A673 (cell line): Measurements from ENCODE around the gene GPR26. TPM values are rescaled to one million over a fixed set of nuclear protein-coding genes. Genes with fewer than 3 reads are reported as not detected.

Source experiments
- BruUV-seq: library from RNA; stranded (reverse); fragments of 400-500 nt; replicated peaks from 2 replicates; lab custom pipeline; 2021; lab: Mats Ljungman, UMichigan
- CTCF ChIA-PET: fragments of 300-600 bp; sonication (Branson Sonifier 250); formaldehyde crosslinking; loops from one replicate; lab custom pipeline; 2022; ENCODE audit warnings: antibody characterized with exemption; lab: Charles Lee
- POLR2A ChIA-PET: fragments of 300-600 bp; sonication (Branson Sonifier 250); formaldehyde crosslinking; loops from one replicate; lab custom pipeline; 2022; ENCODE audit warnings: antibody characterized with exemption; ENCODE audit not compliant: low non-redundant PET; lab: Charles Lee
- DNase-seq: peaks from one replicate; pipeline ENCODE4 v3.0.0-alpha.2; 2015; ENCODE audit warnings: low spot score
- H3K27ac ChIP-seq: fragments of 200-600 bp; sonication (generic); 2 replicates; pipeline ENCODE4 v1.5.1; 2016; ENCODE audit warnings: mixed run types, low read depth, mild to moderate bottlenecking, mixed read lengths, antibody characterized with exemption, low read length; ENCODE audit not compliant: poor library complexity, severe bottlenecking
- H3K27me3 ChIP-seq: fragments of 200-600 bp; sonication (generic); replicated peaks from 2 replicates; pipeline ENCODE4 v1.6.1; 2017; ENCODE audit warnings: mixed run types, low read depth, mild to moderate bottlenecking, mixed read lengths, antibody characterized with exemption, low read length; ENCODE audit not compliant: insufficient read depth, poor library complexity
- H3K36me3 ChIP-seq: fragments of 200-600 bp; sonication (generic); 2 replicates; pipeline ENCODE4 v1.6.1; 2016; ENCODE audit warnings: mixed run types, mild to moderate bottlenecking, mixed read lengths, antibody characterized with exemption, low read length; ENCODE audit not compliant: insufficient read depth, poor library complexity, severe bottlenecking
- H3K4me1 ChIP-seq: fragments of 200-600 bp; sonication (generic); 2 replicates; pipeline ENCODE4 v1.6.1; 2017; ENCODE audit warnings: mixed run types, mild to moderate bottlenecking, mixed read lengths, antibody characterized with exemption, low read length; ENCODE audit not compliant: insufficient read depth, poor library complexity, severe bottlenecking
- H3K4me3 ChIP-seq: fragments of 200-600 bp; sonication (generic); 2 replicates; pipeline ENCODE4 v1.5.1; 2016; ENCODE audit warnings: low read depth, mixed run types, mild to moderate bottlenecking, mixed read lengths, low read length; ENCODE audit not compliant: poor library complexity, severe bottlenecking
- H3K9me3 ChIP-seq: fragments of 200-600 bp; sonication (generic); 2 replicates; pipeline ENCODE4 v1.6.1; 2016; ENCODE audit warnings: mixed run types, low read depth, mild to moderate bottlenecking, mixed read lengths, antibody characterized with exemption, low read length; ENCODE audit not compliant: poor library complexity, severe bottlenecking
- EZH2 ChIP-seq: fragments of 200-600 bp; sonication (generic); IDR thresholded peaks from 2 replicates; pipeline ENCODE4 v1.6.1; 2017; ENCODE audit warnings: borderline replicate concordance, low read depth, mild to moderate bottlenecking, mixed read lengths, antibody characterized with exemption, low read length; ENCODE audit not compliant: poor library complexity, severe bottlenecking
- intact Hi-C: fragments of 100-400 bp; cut with micrococcal nuclease; formaldehyde crosslinking; loops from one replicate; pipeline ENCODE4 v1.10.0; 2022; ENCODE audit not compliant: unreplicated experiment
- total RNA-seq: library from RNA; stranded (reverse); gene quantifications from 2 replicates; pipeline ENCODE4 v1.2.3, GENCODE V29; 2021
- TF ChIP-seq, protein P1 (sequence below): fragments of 300-800, 200-600 bp; sonication (generic); conservative IDR thresholded peaks from 2 replicates; pipeline ENCODE4 v1.5.1; 2017; ENCODE audit warnings: low read depth, mild to moderate bottlenecking, antibody characterized with exemption, low read length, moderate library complexity, mixed read lengths

The GPR26 gene
- total RNA-seq, 1 experiment from 2014 or later = not detected

DNA sequence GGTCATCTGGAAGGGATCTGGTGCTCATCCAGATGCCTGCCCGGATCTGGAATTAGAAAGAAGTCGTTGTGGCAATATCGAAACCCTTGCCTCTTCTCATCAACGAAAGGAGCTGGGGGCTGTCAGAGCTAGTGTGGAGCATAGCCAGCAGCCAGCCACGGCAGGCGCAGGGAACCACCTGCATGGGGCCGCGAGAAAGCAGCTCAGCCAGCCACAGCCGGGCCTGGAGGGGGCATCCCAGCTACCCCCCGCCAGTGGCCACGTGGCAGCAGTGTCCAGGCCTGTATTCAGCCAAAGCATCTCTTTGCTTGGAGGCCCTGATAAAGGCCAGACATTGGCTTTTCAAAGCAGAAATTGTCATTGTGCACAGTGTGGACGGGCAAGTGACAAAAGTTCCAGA is 19.1 kb downstream of the GPR26 start:
- no TSS peak for BruUV-seq
- POLR2A ChIA-PET = no interaction called here
- no peak overlapping the region for H3K27ac ChIP-seq
- peaks cover 44% of the 10 kb centered on the region for H3K27me3 ChIP-seq
- intact Hi-C loops = no loop called here
- H3K4me3 ChIP-seq = no peak overlapping the region
- no peaks in the 10 kb centered on the region for H3K36me3 ChIP-seq
- H3K9me3 ChIP-seq = no peaks in the 10 kb centered on the region
- TF ChIP-seq, protein P1, sequence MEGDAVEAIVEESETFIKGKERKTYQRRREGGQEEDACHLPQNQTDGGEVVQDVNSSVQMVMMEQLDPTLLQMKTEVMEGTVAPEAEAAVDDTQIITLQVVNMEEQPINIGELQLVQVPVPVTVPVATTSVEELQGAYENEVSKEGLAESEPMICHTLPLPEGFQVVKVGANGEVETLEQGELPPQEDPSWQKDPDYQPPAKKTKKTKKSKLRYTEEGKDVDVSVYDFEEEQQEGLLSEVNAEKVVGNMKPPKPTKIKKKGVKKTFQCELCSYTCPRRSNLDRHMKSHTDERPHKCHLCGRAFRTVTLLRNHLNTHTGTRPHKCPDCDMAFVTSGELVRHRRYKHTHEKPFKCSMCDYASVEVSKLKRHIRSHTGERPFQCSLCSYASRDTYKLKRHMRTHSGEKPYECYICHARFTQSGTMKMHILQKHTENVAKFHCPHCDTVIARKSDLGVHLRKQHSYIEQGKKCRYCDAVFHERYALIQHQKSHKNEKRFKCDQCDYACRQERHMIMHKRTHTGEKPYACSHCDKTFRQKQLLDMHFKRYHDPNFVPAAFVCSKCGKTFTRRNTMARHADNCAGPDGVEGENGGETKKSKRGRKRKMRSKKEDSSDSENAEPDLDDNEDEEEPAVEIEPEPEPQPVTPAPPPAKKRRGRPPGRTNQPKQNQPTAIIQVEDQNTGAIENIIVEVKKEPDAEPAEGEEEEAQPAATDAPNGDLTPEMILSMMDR = no peak
- TF ChIP-seq EZH2 = no peak
- no peak for DNase-seq
- H3K4me1 ChIP-seq = no peaks in the 10 kb centered on the region
- CTCF ChIA-PET = no interaction called here

DNA sequence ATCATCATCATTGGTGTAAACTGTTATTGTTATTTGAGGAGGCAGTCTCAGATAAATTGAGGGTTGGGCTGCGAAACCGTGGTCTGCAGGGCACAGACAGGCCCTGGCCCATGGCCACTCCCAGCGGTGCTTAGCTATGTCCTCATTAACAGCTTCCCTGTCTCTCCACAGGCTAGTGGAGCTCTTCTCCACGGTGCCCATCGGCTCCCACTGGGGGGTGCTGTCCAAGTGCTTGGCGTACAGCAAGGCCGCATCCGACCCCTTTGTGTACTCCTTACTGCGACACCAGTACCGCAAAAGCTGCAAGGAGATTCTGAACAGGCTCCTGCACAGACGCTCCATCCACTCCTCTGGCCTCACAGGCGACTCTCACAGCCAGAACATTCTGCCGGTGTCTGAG is 21.6 kb downstream of the GPR26 start:
- POLR2A ChIA-PET = no interaction called here
- Histone ChIP-seq H3K4me1 (no peaks in the 10 kb centered on the region), H3K36me3 (no peaks in the 10 kb centered on the region), H3K9me3 (no peaks in the 10 kb centered on the region), H3K4me3 (no peak overlapping the region), H3K27me3 (peaks cover 45% of the 10 kb centered on the region), H3K27ac (no peak overlapping the region)
- BruUV-seq = no TSS peak
- intact Hi-C loops = no loop called here
- TF ChIP-seq, protein P1 = no peak; the same call in 1 of the 2 replicates
- TF ChIP-seq EZH2 = no peak
- peak; percentile 8 for DNase-seq
- CTCF ChIA-PET = interaction anchor here (0.5 to 0.6 kb wide), 2 partner anchors 220 to 221 kb away, joined by 3 to 5 read pairs; no protein-coding TSS in a partner anchor

DNA sequence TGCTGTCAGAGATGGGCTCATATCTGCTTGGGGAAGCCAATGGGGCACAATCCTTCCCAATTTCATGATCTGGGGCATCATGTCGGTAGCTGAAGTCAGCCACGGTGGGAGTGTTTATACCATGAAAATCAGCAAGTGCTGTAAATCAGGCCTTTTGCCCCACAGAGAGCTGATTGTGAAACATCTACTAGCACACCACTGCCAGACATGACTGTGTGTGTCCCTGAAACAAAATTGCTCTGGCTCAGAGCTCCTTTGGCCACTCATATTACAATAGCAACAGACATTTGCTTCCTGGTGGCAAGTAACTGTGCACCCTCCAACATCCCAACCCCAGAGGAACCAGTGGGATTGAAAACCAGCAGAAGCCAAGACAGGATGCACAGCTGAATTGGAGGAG is 23.7 kb downstream of the GPR26 start:
- Histone ChIP-seq H3K9me3 (no peaks in the 10 kb centered on the region), H3K4me1 (no peaks in the 10 kb centered on the region), H3K27ac (no peak overlapping the region), H3K36me3 (no peaks in the 10 kb centered on the region), H3K27me3 (peaks cover 60% of the 10 kb centered on the region), H3K4me3 (no peak overlapping the region)
- ChIA-PET POLR2A (no interaction called here), CTCF (no interaction called here)
- BruUV-seq = no TSS peak
- TF ChIP-seq, protein P1 = no peak
- no peak for TF ChIP-seq EZH2
- intact Hi-C loops = no loop called here
- DNase-seq = no peak
